Activated B cell treated with CpG ODN at 0.5 μM for 24 hours (primary cell): ENCODE data around the gene HNRNPF. TPM values are rescaled to one million over a fixed set of nuclear protein-coding genes. Genes with fewer than 3 reads are reported as not detected.

ENCODE experiments used
- ATAC-seq: fragments of 200-7000 bp; cut with Tn5 transposase; one replicate; pipeline ENCODE4 v1.10.0; 2021; ENCODE audit warnings: low read depth, mild to moderate bottlenecking, moderate library complexity
- CTCF ChIA-PET: fragments of 350-600 bp; sonication (Branson Sonifier 250); formaldehyde crosslinking; loops from one replicate; lab custom pipeline; 2021; ENCODE audit warnings: antibody characterized with exemption; lab: Charles Lee
- POLR2A ChIA-PET: fragments of 350-600 bp; sonication (Branson Sonifier 250); formaldehyde crosslinking; loops from one replicate; lab custom pipeline; 2021; ENCODE audit warnings: antibody characterized with exemption; lab: Charles Lee
- DNase-seq: peaks from one replicate; pipeline ENCODE4 v3.0.0; 2022
- H3K27ac Mint-ChIP-seq: one replicate; pipeline ENCODE4 v1.8.0; 2020; ENCODE audit warnings: mixed read lengths
- H3K27me3 Mint-ChIP-seq: one replicate; pipeline ENCODE4 v1.8.0; 2021; ENCODE audit warnings: mixed read lengths
- H3K36me3 Mint-ChIP-seq: one replicate; pipeline ENCODE4 v1.8.0; 2021; ENCODE audit warnings: low read depth, mixed read lengths
- H3K4me1 Mint-ChIP-seq: one replicate; pipeline ENCODE4 v1.8.0; 2021; ENCODE audit warnings: mixed read lengths
- H3K4me3 Mint-ChIP-seq: one replicate; pipeline ENCODE4 v1.8.0; 2020; ENCODE audit warnings: mild to moderate bottlenecking, mixed read lengths
- H3K9me3 Mint-ChIP-seq: one replicate; pipeline ENCODE4 v1.8.0; 2020; ENCODE audit warnings: mixed read lengths
- intact Hi-C: fragments of 100-400 bp; cut with micrococcal nuclease; formaldehyde crosslinking; loops from one replicate; pipeline ENCODE4 v1.15.1; 2024
- total RNA-seq: library from RNA; stranded (reverse); gene quantifications from 2 replicates; pipeline ENCODE4 v1.2.3, GENCODE V29; 2022
- TF ChIP-seq, protein P1 (sequence below): fragments of 200-600 bp; IDR thresholded peaks from one replicate; pipeline ENCODE4 v1.8.0; 2022; ENCODE audit warnings: antibody characterized with exemption, mild to moderate bottlenecking

HNRNPF gene
- total RNA-seq, 1 donor from 2014 or later: 253 TPM

DNA sequence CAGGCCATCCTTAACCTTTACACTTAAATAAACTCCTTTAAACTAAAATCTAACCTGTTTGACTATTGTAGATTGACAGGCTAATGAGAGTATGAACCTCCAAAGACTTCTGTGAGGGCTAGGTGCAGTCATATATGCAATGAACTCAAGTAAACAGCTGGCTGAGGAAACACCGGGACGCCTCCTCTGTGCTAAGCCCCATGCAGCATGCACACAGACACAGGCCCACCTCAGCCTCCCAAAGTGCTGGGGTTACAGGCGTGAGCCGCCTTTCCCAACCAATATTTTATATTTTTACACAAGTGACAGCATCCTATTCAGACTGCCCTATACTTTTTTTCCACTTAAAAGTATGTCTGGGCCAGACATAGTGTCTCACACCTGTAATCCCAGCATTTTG is 39.1 kb downstream of the HNRNPF start:
- intact Hi-C loops: no loop called here
- CTCF ChIA-PET: no interaction called here
- no peak overlapping the region for H3K27ac Mint-ChIP-seq
- DNase-seq (no peak), ATAC-seq (no peak)
- TF ChIP-seq, protein P1, sequence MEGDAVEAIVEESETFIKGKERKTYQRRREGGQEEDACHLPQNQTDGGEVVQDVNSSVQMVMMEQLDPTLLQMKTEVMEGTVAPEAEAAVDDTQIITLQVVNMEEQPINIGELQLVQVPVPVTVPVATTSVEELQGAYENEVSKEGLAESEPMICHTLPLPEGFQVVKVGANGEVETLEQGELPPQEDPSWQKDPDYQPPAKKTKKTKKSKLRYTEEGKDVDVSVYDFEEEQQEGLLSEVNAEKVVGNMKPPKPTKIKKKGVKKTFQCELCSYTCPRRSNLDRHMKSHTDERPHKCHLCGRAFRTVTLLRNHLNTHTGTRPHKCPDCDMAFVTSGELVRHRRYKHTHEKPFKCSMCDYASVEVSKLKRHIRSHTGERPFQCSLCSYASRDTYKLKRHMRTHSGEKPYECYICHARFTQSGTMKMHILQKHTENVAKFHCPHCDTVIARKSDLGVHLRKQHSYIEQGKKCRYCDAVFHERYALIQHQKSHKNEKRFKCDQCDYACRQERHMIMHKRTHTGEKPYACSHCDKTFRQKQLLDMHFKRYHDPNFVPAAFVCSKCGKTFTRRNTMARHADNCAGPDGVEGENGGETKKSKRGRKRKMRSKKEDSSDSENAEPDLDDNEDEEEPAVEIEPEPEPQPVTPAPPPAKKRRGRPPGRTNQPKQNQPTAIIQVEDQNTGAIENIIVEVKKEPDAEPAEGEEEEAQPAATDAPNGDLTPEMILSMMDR: no peak
- no peaks in the 10 kb centered on the region for H3K27me3 Mint-ChIP-seq
- H3K36me3 Mint-ChIP-seq: no peaks in the 10 kb centered on the region
- H3K4me3 Mint-ChIP-seq: no peak overlapping the region
- H3K4me1 Mint-ChIP-seq: no peaks in the 10 kb centered on the region
- H3K9me3 Mint-ChIP-seq: no peaks in the 10 kb centered on the region
- POLR2A ChIA-PET: no interaction called here

DNA sequence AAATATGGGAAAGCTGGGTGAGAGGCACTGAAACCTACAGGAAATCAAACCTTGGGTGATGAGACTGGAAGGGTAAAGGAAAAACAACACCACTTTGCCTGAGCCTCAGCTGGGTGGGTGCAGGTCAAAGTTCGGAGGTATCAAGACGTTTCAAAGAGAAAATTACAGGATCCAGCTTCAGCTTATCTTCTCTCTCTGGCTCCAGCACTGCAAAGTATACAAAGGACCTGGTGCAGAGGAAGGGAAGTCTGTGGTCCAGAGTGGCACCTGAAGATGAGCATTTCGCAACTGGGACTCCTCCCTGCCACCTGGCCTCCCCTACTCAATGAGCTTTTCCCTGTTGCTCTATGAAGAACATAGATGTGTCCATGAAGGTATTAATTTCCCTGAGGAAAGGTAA is 44.0 kb downstream of the HNRNPF start:
- TF ChIP-seq, protein P1: no peak
- Mint-ChIP-seq H3K36me3 (peaks cover 7% of the 10 kb centered on the region), H3K27me3 (no peaks in the 10 kb centered on the region), H3K4me3 (no peak overlapping the region), H3K9me3 (no peaks in the 10 kb centered on the region), H3K27ac (no peak overlapping the region), H3K4me1 (peaks cover 23% of the 10 kb centered on the region)
- intact Hi-C loops: no loop called here
- ChIA-PET POLR2A (no interaction called here), CTCF (no interaction called here)
- DNase-seq (no peak), ATAC-seq (no peak)

DNA sequence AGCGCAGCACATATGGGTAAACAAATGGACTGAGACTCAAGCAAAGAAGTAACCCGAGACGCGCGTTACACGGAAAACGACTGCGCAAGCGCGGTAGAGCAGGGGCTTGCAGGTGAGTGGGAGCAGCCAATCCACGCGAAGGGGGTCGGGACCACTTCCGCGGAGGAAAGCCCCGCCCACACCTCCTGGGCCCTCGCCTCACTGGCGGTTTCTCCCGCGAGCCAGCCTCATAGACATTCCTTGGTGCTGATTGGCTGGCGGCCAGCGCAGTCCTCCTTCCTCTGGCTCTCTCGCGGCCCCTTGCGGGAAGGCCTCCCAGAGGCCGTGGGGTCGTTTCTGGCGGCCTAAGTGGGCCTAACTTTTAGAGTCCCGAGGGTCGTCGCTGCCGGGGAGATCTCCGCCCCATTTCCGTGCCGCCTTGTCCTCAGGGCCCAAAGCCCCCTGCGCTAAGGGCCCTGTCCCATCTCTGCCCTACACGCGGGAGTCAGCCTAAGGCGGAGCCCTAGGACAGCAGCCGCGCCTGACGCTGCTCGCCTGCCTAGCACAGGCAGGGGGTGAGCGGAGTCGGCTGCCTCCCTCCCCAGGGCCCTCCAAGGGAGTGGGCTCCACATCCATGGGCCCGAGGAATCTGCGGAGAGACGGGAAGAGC is 46.7 kb downstream of the HNRNPF start:
- intact Hi-C loops: loop anchor here (1.0 to 5.0 kb wide), 9 partner anchors 34 to 810 kb away; partner anchors contain the start of genes BMS1, CSGALNACT2, ZNF239 and ZNF32
- H3K27ac Mint-ChIP-seq: peak overlapping the region; percentile 93
- peaks cover 7% of the 10 kb centered on the region for H3K36me3 Mint-ChIP-seq
- POLR2A ChIA-PET: interaction anchor here (0.9 to 1.3 kb wide), 5 partner anchors 46 to 286 kb away, joined by 3 to 5 read pairs (median 3); partner anchors contain the start of genes CSGALNACT2, HNRNPF and ZNF32
- peaks cover 23% of the 10 kb centered on the region for H3K4me1 Mint-ChIP-seq
- H3K27me3 Mint-ChIP-seq: no peaks in the 10 kb centered on the region
- H3K9me3 Mint-ChIP-seq: no peaks in the 10 kb centered on the region
- ATAC-seq (peak; percentile 98), DNase-seq (peak; percentile 86)
- H3K4me3 Mint-ChIP-seq: peak overlapping the region; percentile 97
- TF ChIP-seq, protein P1: no peak
- CTCF ChIA-PET: interaction anchor here (1.2 kb wide), 1 partner anchor 14 kb away, joined by 3 read pairs; no protein-coding TSS in a partner anchor

DNA sequence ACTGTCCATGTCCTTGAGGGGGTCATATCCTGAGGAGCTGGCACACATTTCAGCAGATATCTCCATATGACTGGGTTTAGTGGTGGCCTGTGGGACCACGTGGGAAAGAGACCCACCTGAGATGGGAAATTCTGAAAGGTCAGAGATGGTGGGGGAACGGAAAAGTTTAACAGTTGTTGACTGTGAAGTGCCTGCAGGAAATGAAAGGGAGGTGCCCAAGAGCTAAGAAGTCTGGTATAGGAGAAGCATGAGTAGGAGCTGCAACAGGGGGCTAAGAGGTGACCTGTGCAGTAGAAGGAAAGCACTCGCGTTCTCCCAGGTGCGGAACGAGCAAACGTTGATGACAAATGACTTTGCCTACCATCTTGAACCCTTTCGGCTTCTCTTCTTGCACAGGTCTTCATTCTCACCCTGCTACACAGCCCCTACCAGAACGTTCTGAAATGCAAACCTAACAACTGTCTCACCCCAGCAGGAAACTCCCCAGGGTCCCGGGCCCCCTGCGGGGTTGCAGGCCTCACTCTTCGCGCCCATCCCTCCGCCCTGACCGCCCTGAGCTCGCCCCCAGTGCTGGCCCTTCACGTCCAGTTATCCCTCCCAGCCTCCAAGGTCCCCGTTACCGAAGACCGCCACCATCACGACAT is 47.3 kb downstream of the HNRNPF start:
- H3K4me3 Mint-ChIP-seq: peak overlapping the region; percentile 97
- peak overlapping the region; percentile 93 for H3K27ac Mint-ChIP-seq
- H3K9me3 Mint-ChIP-seq: no peaks in the 10 kb centered on the region
- DNase-seq: no peak
- H3K27me3 Mint-ChIP-seq: no peaks in the 10 kb centered on the region
- intact Hi-C loops: loop anchor here (1.0 to 5.0 kb wide), 9 partner anchors 35 to 809 kb away; partner anchors contain the start of genes BMS1, CSGALNACT2, ZNF239 and ZNF32
- H3K36me3 Mint-ChIP-seq: peaks cover 7% of the 10 kb centered on the region
- CTCF ChIA-PET: interaction anchor here (0.5 to 1.2 kb wide), 2 partner anchors 13 to 497 kb away, joined by 3 read pairs; no protein-coding TSS in a partner anchor
- peaks cover 23% of the 10 kb centered on the region for H3K4me1 Mint-ChIP-seq
- ATAC-seq: no peak
- POLR2A ChIA-PET: interaction anchor here (0.9 to 1.3 kb wide), 4 partner anchors 46 to 287 kb away, joined by 3 to 5 read pairs (median 3); partner anchors contain the start of genes CSGALNACT2, HNRNPF and ZNF32
- TF ChIP-seq, protein P1: no peak

DNA sequence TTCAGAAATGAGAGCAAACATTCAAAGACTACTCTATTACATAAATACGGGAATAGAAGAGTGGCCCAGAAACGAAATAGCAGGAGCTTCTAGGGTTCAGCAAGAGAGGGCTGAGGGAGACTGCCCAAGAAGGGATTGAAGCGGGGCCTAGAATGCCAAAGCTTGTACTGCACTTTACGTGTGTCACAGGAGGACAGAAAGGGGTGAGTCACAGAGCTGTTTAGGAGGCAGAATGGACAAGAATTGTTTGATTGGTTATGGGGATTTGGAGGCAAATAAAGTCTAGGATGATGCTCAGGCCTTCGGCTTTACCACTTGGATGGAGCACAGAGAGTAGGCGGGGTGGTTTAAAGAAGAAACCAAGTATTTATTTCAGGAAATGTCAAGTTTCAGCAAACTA is 48.9 kb downstream of the HNRNPF start:
- TF ChIP-seq, protein P1: no peak
- POLR2A ChIA-PET: no interaction called here
- Mint-ChIP-seq H3K4me1 (peaks cover 23% of the 10 kb centered on the region), H3K36me3 (peaks cover 7% of the 10 kb centered on the region), H3K27me3 (no peaks in the 10 kb centered on the region), H3K4me3 (peak overlapping the region; percentile 26), H3K27ac (peak overlapping the region; percentile 14), H3K9me3 (no peaks in the 10 kb centered on the region)
- DNase-seq: no peak
- ATAC-seq: no peak
- CTCF ChIA-PET: interaction anchor here (0.9 kb wide), 1 partner anchor 11 kb away, joined by 3 read pairs; no protein-coding TSS in a partner anchor
- intact Hi-C loops: loop anchor here (5.0 kb wide), 1 partner anchor 158 kb away; no protein-coding TSS in a partner anchor
